T47D (cell line): ENCODE measurements around the gene COL23A1.

ENCODE experiments used
- DNase-seq, 2 experiments: peaks; one replicate each; pipeline versions ENCODE4 v3.0.0 to v3.0.0-alpha.2; 2011 to 2012; ENCODE audit warnings: low read depth in 1 of 2, low spot score in 1 of 2
- JUND ChIP-seq: IDR thresholded peaks from 2 replicates; pipeline ENCODE4 v1.6.1; 2012; ENCODE audit warnings: low read depth
- in situ Hi-C: cut with HindIII; loops from 2 replicates; pipeline ENCODE4 v1.10.0; 2016; ENCODE audit warnings: low sequenced_read_pairs, low pct_unique_long_range_greater_than_20kb

Gene COL23A1

GRCh38 chr5:178531786-178532185 lies 58.4 kb downstream of the COL23A1 start:
- no peak for TF ChIP-seq JUND
- in situ Hi-C loops = no loop called here

DNA sequence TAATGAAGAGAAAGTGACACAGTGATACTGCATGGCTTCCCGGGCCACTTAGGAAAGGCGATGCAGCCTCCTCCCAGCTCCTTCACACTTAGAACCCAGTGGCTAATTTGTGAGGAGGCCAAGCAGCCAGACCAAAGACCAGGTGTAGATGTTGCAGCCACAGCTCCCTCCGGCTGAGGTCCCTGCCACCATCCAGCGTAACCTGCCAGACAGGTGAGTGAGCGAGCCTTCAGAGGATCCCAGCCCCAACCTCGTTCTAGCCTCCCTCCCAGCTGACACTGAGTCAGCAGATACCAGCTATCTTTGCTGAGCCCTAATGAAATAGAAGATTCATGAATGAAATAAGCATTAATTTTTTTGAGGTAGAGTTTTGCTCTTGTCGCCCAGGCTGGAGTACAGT lies 59.7 kb downstream of the COL23A1 start:
- DNase-seq = peak in 1 of 2 experiments; percentile 9
- in situ Hi-C loops = no loop called here

More at GRCh38 chr5:178531786-178532185, 58.4 kb downstream of the COL23A1 start:
- no peak for DNase-seq

GRCh38 chr5:178529080-178529479 lies 61.1 kb downstream of the COL23A1 start:
- TF ChIP-seq JUND = no peak
- no peak for DNase-seq
- in situ Hi-C loops = no loop called here

More for the DNA sequence above, 59.7 kb downstream of the COL23A1 start:
- TF ChIP-seq JUND = no peak

GRCh38 chr5:178527458-178528307 lies 62.5 kb downstream of the COL23A1 start:
- no peak for DNase-seq
- in situ Hi-C loops = no loop called here
- no peak for TF ChIP-seq JUND

DNA sequence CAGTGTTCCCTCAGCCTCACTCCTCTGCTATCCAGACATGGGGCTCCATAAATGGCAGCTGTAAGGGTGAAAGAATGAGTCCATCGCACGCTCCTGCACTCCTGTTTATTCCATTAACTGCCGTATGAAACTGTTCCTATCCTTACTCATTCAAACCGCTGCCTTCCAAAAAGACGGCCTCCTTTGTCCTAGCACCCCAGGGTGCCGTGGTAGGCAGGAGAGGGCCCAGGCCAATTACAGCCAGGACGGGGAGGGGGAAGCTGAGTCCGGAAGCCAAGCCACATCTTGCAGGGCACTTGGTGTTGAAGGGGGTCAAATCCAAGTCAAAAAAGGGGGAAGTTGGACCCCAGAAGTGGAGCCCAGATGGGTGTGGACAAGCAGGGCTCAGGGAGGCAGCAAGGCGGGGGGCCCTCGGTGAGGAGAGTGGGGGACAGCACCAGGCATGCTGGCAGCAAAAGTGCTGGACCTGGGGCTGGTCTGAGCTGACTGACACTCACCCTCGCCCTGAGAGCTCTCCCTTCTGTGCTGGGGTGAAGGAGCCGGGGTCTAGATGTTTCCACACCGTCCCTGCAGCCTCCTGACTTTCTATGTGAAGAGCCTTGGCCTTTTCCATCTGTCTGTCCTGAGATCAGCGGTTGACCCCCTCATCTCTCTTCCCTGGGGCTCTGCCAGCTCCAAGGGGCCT lies 63.3 kb downstream of the COL23A1 start:
- in situ Hi-C loops = no loop called here
- DNase-seq = no peak
- no peak for TF ChIP-seq JUND

DNA sequence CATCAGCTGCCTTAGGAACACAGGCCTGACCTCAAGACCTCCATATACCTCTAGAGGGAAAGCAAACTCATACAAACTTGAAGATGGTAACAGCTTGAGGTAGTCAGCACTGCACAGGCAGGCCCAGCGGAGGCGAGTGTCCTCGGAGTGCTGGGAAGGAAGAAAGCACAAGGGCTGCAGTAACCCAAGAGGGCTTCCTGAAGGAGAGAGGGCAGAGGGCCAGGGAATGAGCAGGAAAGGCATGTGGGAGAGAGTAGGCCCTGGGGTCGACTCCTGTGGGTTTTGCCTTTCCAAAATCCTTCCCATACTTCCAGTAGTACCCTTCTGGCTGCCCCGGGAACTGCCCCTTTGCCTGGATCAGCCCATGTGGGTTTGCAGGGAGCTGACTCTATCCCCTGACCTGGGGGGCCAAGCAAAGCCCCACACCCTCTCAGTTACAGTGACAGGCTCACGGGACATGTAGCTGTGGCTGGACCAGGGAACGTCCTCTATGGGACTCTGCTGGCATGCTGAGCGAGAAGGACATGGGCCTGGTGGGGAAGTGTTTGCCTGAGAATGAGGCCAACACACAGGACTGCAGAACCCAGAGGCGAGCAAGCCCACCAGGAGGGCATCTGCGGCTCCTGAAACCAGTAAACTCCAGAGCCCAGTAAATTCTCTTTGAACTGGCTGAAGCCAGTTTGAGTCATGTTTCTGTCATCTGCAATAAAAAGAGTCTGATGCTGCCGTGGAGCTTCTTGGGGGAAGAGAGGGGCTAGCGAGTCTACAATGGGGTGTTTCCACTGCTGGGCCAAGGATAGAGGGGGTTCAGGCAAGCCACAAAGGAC lies 64.1 kb downstream of the COL23A1 start:
- no peak for TF ChIP-seq JUND
- DNase-seq = no peak
- in situ Hi-C loops = no loop called here

GRCh38 chr5:178524093-178524882 lies 65.9 kb downstream of the COL23A1 start:
- no peak for DNase-seq
- in situ Hi-C loops = no loop called here
- no peak for TF ChIP-seq JUND

DNA sequence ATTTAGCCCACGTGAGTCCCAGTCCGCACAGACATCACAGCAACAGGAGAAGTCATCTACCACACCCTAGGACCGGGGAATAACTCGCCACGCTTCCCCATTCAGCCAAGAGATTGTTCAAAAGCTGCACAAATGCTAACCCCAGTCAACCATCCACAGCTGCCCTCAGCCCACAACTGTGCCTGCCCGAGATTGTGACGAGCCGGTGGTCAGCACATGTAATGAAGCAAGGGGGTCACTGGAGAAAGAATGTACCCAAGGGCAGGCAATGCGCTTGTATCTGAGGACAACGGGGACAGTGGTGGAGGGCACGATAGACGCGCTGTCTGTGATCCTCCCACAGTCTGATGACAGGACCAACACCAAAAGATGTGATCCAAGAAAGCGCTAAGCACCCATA lies 67.8 kb downstream of the COL23A1 start:
- TF ChIP-seq JUND = no peak
- in situ Hi-C loops = no loop called here
- DNase-seq = no peak

DNA sequence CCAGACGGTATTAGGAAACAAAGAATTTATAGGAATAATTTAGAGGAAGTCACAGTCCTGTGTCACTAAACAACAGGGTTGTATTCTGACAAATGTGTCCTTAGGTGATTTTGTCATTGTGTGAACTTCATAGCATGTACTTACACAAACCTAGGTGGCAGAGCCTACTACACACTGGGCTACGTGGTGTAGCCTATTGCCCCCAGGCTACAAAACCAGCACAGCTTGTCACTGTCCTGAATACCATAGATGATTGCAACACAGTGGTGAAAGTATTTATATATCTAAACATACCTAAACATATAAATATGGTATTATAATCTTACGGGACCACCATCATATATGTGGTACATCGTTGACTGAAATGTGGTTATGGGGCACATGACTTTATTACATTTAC lies 69.3 kb downstream of the COL23A1 start:
- peak in 1 of 2 experiments; percentile 66 for DNase-seq
- no peak for TF ChIP-seq JUND
- in situ Hi-C loops = no loop called here

DNA sequence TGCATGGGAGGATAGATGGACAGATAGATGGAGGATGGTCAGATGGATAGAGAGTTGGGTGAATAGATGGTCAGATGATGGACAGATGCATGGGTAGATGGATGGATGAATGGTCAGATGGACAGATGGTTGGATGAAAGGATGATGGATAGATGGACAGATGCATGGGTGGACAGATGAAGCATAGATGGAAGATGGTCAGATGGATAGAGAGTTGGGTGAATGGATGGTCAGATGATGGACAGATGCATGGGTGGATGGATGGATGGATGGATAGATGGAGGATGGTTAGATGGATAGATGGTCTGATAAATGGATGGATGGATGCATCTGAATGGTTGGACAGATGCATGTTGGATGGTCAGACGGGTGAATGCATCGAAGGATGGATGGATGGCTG lies 70.4 kb downstream of the COL23A1 start:
- in situ Hi-C loops = no loop called here
- no peak for DNase-seq
- TF ChIP-seq JUND = no peak

DNA sequence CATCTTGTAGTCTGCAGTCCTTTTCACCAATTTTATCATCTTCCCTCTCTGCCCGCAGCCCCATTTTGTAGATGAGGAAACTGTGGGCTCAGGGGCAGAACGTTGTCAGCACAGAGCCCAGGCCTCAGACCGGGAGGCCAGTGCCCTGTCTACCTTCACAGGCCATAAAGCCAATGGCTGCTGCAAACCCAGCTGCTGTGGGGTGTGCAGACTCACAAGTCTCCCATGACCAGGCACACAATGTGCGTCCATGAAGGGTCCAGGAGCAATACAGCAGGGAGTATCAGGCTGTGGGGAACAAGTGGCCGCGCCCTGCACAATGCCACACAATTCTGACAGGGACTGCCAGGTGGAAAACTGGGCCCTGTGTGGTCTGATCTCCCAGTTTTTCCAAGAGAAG lies 71.0 kb downstream of the COL23A1 start:
- TF ChIP-seq JUND = no peak
- in situ Hi-C loops = no loop called here
- no peak for DNase-seq
